Fibroblast of lung (primary cell): ENCODE results near the gene MAN2C1. TPM values are rescaled to one million over a fixed set of nuclear protein-coding genes. Genes with fewer than 3 reads are reported as not detected.

Source experiments
- DNase-seq, 2 donors: peaks; one replicate each; pipeline versions ENCODE4 v3.0.0 to v3.0.0-alpha.2; 2010; ENCODE audit warnings: low read depth in 2 of 2
- H2AFZ ChIP-seq: 2 replicates; pipeline ENCODE4 v1.5.1; 2012; ENCODE audit warnings: low read length, control low read depth, inconsistent platforms
- H3K27ac ChIP-seq: 2 replicates; pipeline ENCODE4 v1.5.1; 2011; ENCODE audit warnings: low read length, control low read depth; ENCODE audit not compliant: insufficient read depth
- H3K27me3 ChIP-seq: 2 replicates; pipeline ENCODE4 v1.5.1; 2011; ENCODE audit warnings: mild to moderate bottlenecking, low read length; ENCODE audit not compliant: control insufficient read depth, insufficient read depth
- H3K36me3 ChIP-seq: 2 replicates; pipeline ENCODE4 v1.5.1; 2011; ENCODE audit warnings: low read length; ENCODE audit not compliant: control insufficient read depth, insufficient read depth
- H3K4me1 ChIP-seq: 2 replicates; pipeline ENCODE4 v1.5.1; 2011; ENCODE audit warnings: low read length; ENCODE audit not compliant: control insufficient read depth, insufficient read depth; ENCODE audit errors: extremely low read depth
- H3K4me2 ChIP-seq: 2 replicates; pipeline ENCODE4 v1.5.1; 2011; ENCODE audit warnings: low read length, control low read depth; ENCODE audit not compliant: insufficient read depth; ENCODE audit errors: extremely low read depth
- H3K4me3 ChIP-seq, 4 experiments: fragments of 200-600 bp in 1 of 4; sonication (generic) in 1 of 4; replicated peaks in 1 of 4; 2 replicates each; pipeline ENCODE4 v1.5.1; 2011 to 2016; ENCODE audit warnings: low read length in 4 of 4, low read depth in 3 of 4, mild to moderate bottlenecking in 3 of 4, control low read depth in 2 of 4, inconsistent platforms in 1 of 4, mixed read lengths in 1 of 4; ENCODE audit not compliant: insufficient read depth in 1 of 4; ENCODE audit errors: control extremely low read depth in 1 of 4
- H3K79me2 ChIP-seq: 2 replicates; pipeline ENCODE4 v1.5.1; 2012; ENCODE audit warnings: mild to moderate bottlenecking, low read length, inconsistent platforms; ENCODE audit not compliant: control insufficient read depth, insufficient read depth
- H3K9ac ChIP-seq: 2 replicates; pipeline ENCODE4 v1.5.1; 2011; ENCODE audit warnings: mild to moderate bottlenecking, low read length, control low read depth; ENCODE audit not compliant: insufficient read depth
- H3K9me3 ChIP-seq: 2 replicates; pipeline ENCODE4 v1.5.1; 2012; ENCODE audit warnings: low read depth, low read length; ENCODE audit not compliant: control insufficient read depth, insufficient read depth
- H4K20me1 ChIP-seq: 2 replicates; pipeline ENCODE4 v1.5.1; 2011; ENCODE audit warnings: low read length; ENCODE audit not compliant: control insufficient read depth, insufficient read depth; ENCODE audit errors: extremely low read depth
- EZH2 ChIP-seq: IDR thresholded peaks from 2 replicates; pipeline ENCODE4 v1.5.1; 2012; ENCODE audit warnings: low read length, control low read depth, mild to moderate bottlenecking; ENCODE audit errors: missing control alignments
- polyA plus RNA-seq, 2 donors: library from polyadenylated mRNA; depleted of rRNA in 1 of 2; stranded (reverse) in 1 of 2; unstranded in 1 of 2; fragments of >200 nt; gene quantifications; 2 replicates each; pipeline ENCODE4 v1.2.1, GENCODE V29; 2011 to 2012; ENCODE audit warnings: missing spikeins in 1 of 2
- total RNA-seq: library from RNA; depleted of rRNA; stranded (reverse); fragments of >200 nt; gene quantifications from 2 replicates; pipeline ENCODE4 v1.2.1, GENCODE V29; 2014
- TF ChIP-seq, protein P1 (sequence below), 2 donors: IDR thresholded peaks in 1 of 2; conservative IDR thresholded peaks in 1 of 2; 1 replicate in 1 of 2; 2 replicates in 1 of 2; pipeline ENCODE4 v1.5.1; 2011 to 2012; ENCODE audit warnings: low read length in 2 of 2, control low read depth in 1 of 2, inconsistent platforms in 1 of 2, low read depth in 1 of 2, mild to moderate bottlenecking in 1 of 2

MAN2C1 gene
- total and polyA plus RNA-seq, 2 donors (not counting 1 experiment from before 2014, with no cell fraction given) = 40.6 to 124 TPM

- TF ChIP-seq EZH2 = no peak
- TF ChIP-seq, protein P1, sequence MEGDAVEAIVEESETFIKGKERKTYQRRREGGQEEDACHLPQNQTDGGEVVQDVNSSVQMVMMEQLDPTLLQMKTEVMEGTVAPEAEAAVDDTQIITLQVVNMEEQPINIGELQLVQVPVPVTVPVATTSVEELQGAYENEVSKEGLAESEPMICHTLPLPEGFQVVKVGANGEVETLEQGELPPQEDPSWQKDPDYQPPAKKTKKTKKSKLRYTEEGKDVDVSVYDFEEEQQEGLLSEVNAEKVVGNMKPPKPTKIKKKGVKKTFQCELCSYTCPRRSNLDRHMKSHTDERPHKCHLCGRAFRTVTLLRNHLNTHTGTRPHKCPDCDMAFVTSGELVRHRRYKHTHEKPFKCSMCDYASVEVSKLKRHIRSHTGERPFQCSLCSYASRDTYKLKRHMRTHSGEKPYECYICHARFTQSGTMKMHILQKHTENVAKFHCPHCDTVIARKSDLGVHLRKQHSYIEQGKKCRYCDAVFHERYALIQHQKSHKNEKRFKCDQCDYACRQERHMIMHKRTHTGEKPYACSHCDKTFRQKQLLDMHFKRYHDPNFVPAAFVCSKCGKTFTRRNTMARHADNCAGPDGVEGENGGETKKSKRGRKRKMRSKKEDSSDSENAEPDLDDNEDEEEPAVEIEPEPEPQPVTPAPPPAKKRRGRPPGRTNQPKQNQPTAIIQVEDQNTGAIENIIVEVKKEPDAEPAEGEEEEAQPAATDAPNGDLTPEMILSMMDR (conservative IDR thresholded peaks at IDR 0.05 in 1 of 2, IDR thresholded peaks at IDR 0.05 in 1 of 2; ENCODE audit: low read depth in 1 of 2, low read length in 2 of 2) = no peak
- Histone ChIP-seq H3K4me1 (no peaks in the 10 kb centered on the region), H2AFZ (no peak overlapping the region), H3K9ac (no peak overlapping the region), H3K79me2 (no peaks in the 10 kb centered on the region), H3K27ac (no peak overlapping the region), H3K27me3 (no peaks in the 10 kb centered on the region), H4K20me1 (no peaks in the 10 kb centered on the region), H3K4me3 (no peak overlapping the region), H3K36me3 (peaks cover 31% of the 10 kb centered on the region), H3K4me2 (no peak overlapping the region), H3K9me3 (no peaks in the 10 kb centered on the region)
- DNase-seq = no peak
These were observed 9.5 kb downstream of the MAN2C1 start for GRCh38 chr15:75358771-75359536.

DNA sequence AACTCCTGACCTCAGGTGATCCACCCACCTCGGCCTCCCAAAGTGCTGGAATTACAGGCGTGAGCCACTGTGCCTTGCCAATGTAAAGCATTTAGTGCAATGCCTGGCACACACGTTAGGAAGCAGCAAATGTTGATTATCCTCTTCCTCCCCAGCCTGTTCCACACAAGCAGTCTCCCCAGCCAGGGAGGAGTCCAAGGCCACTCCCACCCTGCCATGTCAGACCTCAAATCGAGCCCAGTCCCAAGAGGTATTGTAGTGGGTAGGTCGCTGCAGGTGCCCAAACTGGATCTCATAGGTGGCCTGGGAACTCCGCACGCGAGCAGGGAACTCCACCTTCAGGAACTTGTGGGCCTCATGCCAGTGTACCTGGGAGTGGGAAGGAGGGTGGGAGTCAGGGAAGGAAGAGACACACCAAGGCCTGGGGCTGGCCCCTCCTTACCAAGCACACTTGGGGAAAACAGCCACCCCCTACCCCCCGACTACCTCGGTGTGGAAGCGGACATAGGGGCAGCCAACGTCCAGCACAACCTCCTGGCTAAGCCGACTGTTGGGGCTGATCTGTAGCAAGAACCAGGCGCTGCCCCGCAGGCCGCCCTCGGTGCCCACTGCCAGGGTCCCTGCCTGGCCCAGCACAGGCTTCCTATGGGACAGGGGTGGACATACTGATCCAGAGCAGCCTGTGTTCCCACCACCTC lies 10.3 kb downstream of the MAN2C1 start:
- Histone ChIP-seq H3K9me3 (no peaks in the 10 kb centered on the region), H3K9ac (no peak overlapping the region), H3K36me3 (peaks cover 29% of the 10 kb centered on the region), H3K4me1 (no peaks in the 10 kb centered on the region), H3K4me2 (no peak overlapping the region), H3K27ac (no peak overlapping the region), H4K20me1 (no peaks in the 10 kb centered on the region), H2AFZ (no peak overlapping the region), H3K79me2 (no peaks in the 10 kb centered on the region), H3K4me3 (no peak overlapping the region), H3K27me3 (no peaks in the 10 kb centered on the region)
- DNase-seq = no peak
- TF ChIP-seq, protein P1 (conservative IDR thresholded peaks at IDR 0.05 in 1 of 2, IDR thresholded peaks at IDR 0.05 in 1 of 2; ENCODE audit: low read depth in 1 of 2, low read length in 2 of 2) = no peak
- TF ChIP-seq EZH2 = no peak

DNA sequence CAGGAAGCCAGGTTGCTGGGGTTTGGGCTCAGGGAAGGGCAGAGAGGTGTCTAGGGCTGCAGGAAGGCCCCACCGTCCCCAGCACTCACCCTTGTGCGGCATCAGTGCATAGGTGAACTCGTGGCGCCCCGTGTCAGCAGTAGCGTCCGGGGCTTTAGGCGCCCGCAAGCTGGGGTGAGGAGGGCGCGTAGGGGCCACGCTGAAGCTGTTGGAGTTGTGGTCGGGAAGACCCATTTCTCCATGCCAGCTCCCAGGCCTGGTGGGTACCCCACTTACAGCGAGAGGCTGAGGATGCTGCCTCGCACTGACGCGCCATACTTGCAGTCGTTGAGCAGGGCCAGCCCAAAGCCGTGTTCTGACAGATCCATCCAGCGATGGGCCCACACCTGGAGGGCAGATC lies 11.9 kb downstream of the MAN2C1 start:
- DNase-seq = no peak
- Histone ChIP-seq H3K79me2 (no peaks in the 10 kb centered on the region), H4K20me1 (no peaks in the 10 kb centered on the region), H3K9ac (no peak overlapping the region), H3K27ac (no peak overlapping the region), H3K9me3 (no peaks in the 10 kb centered on the region), H3K4me1 (no peaks in the 10 kb centered on the region), H3K27me3 (no peaks in the 10 kb centered on the region), H3K4me2 (no peak overlapping the region), H3K36me3 (peaks cover 22% of the 10 kb centered on the region), H3K4me3 (no peak overlapping the region), H2AFZ (no peak overlapping the region)
- TF ChIP-seq, protein P1 (conservative IDR thresholded peaks at IDR 0.05 in 1 of 2, IDR thresholded peaks at IDR 0.05 in 1 of 2; ENCODE audit: low read depth in 1 of 2, low read length in 2 of 2) = no peak
- TF ChIP-seq EZH2 = no peak
